WTC11 (cell line): ENCODE results near the gene SNAI1. TPM values are rescaled to one million over a fixed set of nuclear protein-coding genes. Genes with fewer than 3 reads are reported as not detected.

ENCODE experiments used
- ATAC-seq: fragments of 200-7000 bp; cut with Tn5 transposase; 2 replicates; pipeline ENCODE4 v1.10.0; 2021; ENCODE audit warnings: mild to moderate bottlenecking, moderate library complexity
- CTCF ChIA-PET: fragments of 300-600 bp; sonication (Branson Sonifier 250); formaldehyde crosslinking; loops from one replicate; lab custom pipeline; 2021; ENCODE audit warnings: antibody characterized with exemption; lab: Charles Lee
- POLR2A ChIA-PET: fragments of 350-600 bp; sonication (Branson Sonifier 250); formaldehyde crosslinking; loops from one replicate; lab custom pipeline; 2021; ENCODE audit warnings: antibody characterized with exemption; lab: Charles Lee
- DNase-seq: peaks from one replicate; pipeline ENCODE4 v3.0.0; 2021; ENCODE audit warnings: low spot score
- H3K27ac Mint-ChIP-seq: 2 replicates; pipeline ENCODE4 v1.8.0; 2021; ENCODE audit warnings: mixed read lengths
- H3K27me3 Mint-ChIP-seq: 2 replicates; pipeline ENCODE4 v1.8.0; 2021; ENCODE audit warnings: low read depth, mild to moderate bottlenecking, moderate library complexity, mixed read lengths
- H3K36me3 Mint-ChIP-seq: 2 replicates; pipeline ENCODE4 v1.8.0; 2021; ENCODE audit warnings: mixed read lengths
- H3K4me1 Mint-ChIP-seq: 2 replicates; pipeline ENCODE4 v1.8.0; 2022; ENCODE audit warnings: mixed read lengths
- H3K4me3 Mint-ChIP-seq: 2 replicates; pipeline ENCODE4 v1.8.0; 2021; ENCODE audit warnings: mild to moderate bottlenecking, moderate library complexity, mixed read lengths
- H3K9me3 Mint-ChIP-seq: 2 replicates; pipeline ENCODE4 v1.8.0; 2021; ENCODE audit warnings: mixed read lengths
- FOXJ3 ChIP-seq: sonication (generic); formaldehyde crosslinking; IDR thresholded peaks from 2 replicates; pipeline ENCODE4 v1.9.0; 2021; ENCODE audit warnings: missing genetic modification reagents, mild to moderate bottlenecking, borderline replicate concordance
- GTF2I ChIP-seq: fragments of 250-450 bp; sonication (Bioruptor Pico); conservative IDR thresholded peaks from 2 replicates; pipeline ENCODE4 v1.4.0; 2021; ENCODE audit warnings: mild to moderate bottlenecking
- MXD4 ChIP-seq: fragments of 250-450 bp; sonication (Bioruptor Pico); IDR thresholded peaks from 2 replicates; pipeline ENCODE4 v1.8.0; 2021; ENCODE audit warnings: mild to moderate bottlenecking, moderate library complexity, borderline replicate concordance
- NR1H2 ChIP-seq: sonication (generic); formaldehyde crosslinking; IDR thresholded peaks from 2 replicates; pipeline ENCODE4 v1.9.0; 2021; ENCODE audit warnings: mild to moderate bottlenecking, moderate library complexity, missing genetic modification reagents
- TEAD1 ChIP-seq: sonication (generic); formaldehyde crosslinking; IDR thresholded peaks from 2 replicates; pipeline ENCODE4 v1.8.0; 2022; ENCODE audit warnings: mild to moderate bottlenecking, missing genetic modification reagents
- total RNA-seq: library from RNA; stranded (reverse); gene quantifications from 3 replicates; pipeline ENCODE4 v1.2.3, GENCODE V29; 2021
- TF ChIP-seq, protein P1 (sequence below): sonication (generic); formaldehyde crosslinking; IDR thresholded peaks from 2 replicates; pipeline ENCODE4 v1.8.1; 2022; ENCODE audit warnings: low read depth, mild to moderate bottlenecking, moderate library complexity, missing genetic modification reagents, borderline replicate concordance
- TF ChIP-seq, protein P2 (sequence below): sonication (generic); formaldehyde crosslinking; IDR thresholded peaks from 2 replicates; pipeline ENCODE4 v1.8.0; 2023; ENCODE audit warnings: missing genetic modification reagents, mild to moderate bottlenecking, borderline replicate concordance
- TF ChIP-seq, protein P3 (sequence below): sonication (generic); formaldehyde crosslinking; IDR thresholded peaks from 2 replicates; pipeline ENCODE4 v1.8.1; 2023; ENCODE audit warnings: mild to moderate bottlenecking, missing genetic modification reagents
- TF ChIP-seq, protein P4 (sequence below): sonication (generic); formaldehyde crosslinking; IDR thresholded peaks from 2 replicates; pipeline ENCODE4 v1.8.1; 2023; ENCODE audit warnings: mild to moderate bottlenecking, moderate library complexity, missing genetic modification reagents

SNAI1 gene
- total RNA-seq, 1 experiment from 2014 or later: 7.9 TPM

DNA sequence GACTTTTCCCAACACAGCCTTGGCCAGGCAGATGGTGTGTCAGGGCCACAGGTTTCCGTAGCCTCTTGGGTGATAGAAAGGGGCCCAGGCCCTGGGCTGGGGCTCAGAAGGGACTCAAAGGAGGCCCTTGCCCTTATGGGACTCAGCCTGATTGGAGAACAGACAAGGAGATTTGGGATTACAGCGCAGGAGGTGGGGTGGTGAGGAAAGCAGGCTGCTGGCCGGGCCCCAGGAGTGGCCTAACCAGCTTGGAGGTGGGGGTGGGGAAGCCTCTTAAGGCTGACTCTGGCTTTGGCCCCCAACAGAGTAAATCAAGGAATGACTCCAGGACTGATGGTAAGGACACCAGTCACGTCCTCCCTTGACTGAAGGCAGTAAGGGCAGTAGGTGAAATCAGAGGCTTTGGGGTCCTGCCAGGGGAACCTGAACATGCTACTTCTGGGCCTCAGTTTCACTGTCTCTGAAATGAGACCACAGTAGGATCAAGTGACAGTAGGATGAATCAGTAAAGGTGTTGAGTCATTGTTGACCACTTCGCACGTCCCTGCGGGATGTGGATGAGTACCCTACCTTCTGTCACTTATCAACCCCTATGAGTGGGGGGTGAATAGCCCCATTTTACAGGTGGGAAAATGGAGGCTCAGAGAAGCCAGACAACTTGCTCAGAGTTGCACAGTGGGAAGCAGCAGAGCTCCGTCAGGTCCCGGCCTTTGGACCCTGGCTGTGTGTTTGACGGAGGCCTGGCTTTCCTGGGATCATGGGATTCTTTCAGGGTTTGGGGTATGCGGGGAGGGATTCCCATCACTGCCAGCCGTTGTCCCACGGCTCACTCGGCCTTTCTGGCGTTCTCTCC is 4.5 kb downstream of the SNAI1 start:
- Mint-ChIP-seq H3K27me3 (peaks cover 5% of the 10 kb centered on the region), H3K4me3 (no peak overlapping the region), H3K4me1 (peaks cover 87% of the 10 kb centered on the region), H3K9me3 (no peaks in the 10 kb centered on the region), H3K36me3 (peaks cover 5% of the 10 kb centered on the region; the same call in 1 of the 2 replicates), H3K27ac (no peak overlapping the region; the same call in 1 of the 2 replicates)
- no peak for ATAC-seq
- ChIA-PET POLR2A (interaction anchor here (0.5 to 0.6 kb wide), 3 partner anchors 9 to 324 kb away, joined by 3 read pairs; no protein-coding TSS in a partner anchor), CTCF (interaction anchor here (0.7 to 4.3 kb wide), 3 partner anchors 7 to 491 kb away, joined by 3 to 44 read pairs (median 39); no protein-coding TSS in a partner anchor)
- TF ChIP-seq, protein P1, sequence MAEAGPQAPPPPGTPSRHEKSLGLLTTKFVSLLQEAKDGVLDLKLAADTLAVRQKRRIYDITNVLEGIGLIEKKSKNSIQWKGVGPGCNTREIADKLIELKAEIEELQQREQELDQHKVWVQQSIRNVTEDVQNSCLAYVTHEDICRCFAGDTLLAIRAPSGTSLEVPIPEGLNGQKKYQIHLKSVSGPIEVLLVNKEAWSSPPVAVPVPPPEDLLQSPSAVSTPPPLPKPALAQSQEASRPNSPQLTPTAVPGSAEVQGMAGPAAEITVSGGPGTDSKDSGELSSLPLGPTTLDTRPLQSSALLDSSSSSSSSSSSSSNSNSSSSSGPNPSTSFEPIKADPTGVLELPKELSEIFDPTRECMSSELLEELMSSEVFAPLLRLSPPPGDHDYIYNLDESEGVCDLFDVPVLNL: no peak
- TF ChIP-seq GTF2I (CRISPR knock-in tag): peak; percentile 86
- DNase-seq: no peak

DNA sequence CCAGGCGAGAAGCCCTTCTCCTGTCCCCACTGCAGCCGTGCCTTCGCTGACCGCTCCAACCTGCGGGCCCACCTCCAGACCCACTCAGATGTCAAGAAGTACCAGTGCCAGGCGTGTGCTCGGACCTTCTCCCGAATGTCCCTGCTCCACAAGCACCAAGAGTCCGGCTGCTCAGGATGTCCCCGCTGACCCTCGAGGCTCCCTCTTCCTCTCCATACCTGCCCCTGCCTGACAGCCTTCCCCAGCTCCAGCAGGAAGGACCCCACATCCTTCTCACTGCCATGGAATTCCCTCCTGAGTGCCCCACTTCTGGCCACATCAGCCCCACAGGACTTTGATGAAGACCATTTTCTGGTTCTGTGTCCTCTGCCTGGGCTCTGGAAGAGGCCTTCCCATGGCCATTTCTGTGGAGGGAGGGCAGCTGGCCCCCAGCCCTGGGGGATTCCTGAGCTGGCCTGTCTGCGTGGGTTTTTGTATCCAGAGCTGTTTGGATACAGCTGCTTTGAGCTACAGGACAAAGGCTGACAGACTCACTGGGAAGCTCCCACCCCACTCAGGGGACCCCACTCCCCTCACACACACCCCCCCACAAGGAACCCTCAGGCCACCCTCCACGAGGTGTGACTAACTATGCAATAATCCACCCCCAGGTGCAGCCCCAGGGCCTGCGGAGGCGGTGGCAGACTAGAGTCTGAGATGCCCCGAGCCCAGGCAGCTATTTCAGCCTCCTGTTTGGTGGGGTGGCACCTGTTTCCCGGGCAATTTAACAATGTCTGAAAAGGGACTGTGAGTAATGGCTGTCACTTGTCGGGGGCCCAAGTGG is 5.3 kb downstream of the SNAI1 start:
- peaks cover 5% of the 10 kb centered on the region; the same call in 1 of the 2 replicates for H3K36me3 Mint-ChIP-seq
- H3K4me1 Mint-ChIP-seq: peaks cover 87% of the 10 kb centered on the region
- H3K27me3 Mint-ChIP-seq: peaks cover 3% of the 10 kb centered on the region
- CTCF ChIA-PET: interaction anchor here (0.5 to 4.3 kb wide), 4 partner anchors 8 to 627 kb away, joined by 3 to 44 read pairs (median 23); no protein-coding TSS in a partner anchor
- no peak for DNase-seq
- no peaks in the 10 kb centered on the region for H3K9me3 Mint-ChIP-seq
- TF ChIP-seq TEAD1: no peak
- TF ChIP-seq NR1H2: no peak
- TF ChIP-seq, protein P2, sequence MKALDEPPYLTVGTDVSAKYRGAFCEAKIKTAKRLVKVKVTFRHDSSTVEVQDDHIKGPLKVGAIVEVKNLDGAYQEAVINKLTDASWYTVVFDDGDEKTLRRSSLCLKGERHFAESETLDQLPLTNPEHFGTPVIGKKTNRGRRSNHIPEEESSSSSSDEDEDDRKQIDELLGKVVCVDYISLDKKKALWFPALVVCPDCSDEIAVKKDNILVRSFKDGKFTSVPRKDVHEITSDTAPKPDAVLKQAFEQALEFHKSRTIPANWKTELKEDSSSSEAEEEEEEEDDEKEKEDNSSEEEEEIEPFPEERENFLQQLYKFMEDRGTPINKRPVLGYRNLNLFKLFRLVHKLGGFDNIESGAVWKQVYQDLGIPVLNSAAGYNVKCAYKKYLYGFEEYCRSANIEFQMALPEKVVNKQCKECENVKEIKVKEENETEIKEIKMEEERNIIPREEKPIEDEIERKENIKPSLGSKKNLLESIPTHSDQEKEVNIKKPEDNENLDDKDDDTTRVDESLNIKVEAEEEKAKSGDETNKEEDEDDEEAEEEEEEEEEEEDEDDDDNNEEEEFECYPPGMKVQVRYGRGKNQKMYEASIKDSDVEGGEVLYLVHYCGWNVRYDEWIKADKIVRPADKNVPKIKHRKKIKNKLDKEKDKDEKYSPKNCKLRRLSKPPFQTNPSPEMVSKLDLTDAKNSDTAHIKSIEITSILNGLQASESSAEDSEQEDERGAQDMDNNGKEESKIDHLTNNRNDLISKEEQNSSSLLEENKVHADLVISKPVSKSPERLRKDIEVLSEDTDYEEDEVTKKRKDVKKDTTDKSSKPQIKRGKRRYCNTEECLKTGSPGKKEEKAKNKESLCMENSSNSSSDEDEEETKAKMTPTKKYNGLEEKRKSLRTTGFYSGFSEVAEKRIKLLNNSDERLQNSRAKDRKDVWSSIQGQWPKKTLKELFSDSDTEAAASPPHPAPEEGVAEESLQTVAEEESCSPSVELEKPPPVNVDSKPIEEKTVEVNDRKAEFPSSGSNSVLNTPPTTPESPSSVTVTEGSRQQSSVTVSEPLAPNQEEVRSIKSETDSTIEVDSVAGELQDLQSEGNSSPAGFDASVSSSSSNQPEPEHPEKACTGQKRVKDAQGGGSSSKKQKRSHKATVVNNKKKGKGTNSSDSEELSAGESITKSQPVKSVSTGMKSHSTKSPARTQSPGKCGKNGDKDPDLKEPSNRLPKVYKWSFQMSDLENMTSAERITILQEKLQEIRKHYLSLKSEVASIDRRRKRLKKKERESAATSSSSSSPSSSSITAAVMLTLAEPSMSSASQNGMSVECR (CRISPR knock-in tag): no peak
- TF ChIP-seq, protein P3, sequence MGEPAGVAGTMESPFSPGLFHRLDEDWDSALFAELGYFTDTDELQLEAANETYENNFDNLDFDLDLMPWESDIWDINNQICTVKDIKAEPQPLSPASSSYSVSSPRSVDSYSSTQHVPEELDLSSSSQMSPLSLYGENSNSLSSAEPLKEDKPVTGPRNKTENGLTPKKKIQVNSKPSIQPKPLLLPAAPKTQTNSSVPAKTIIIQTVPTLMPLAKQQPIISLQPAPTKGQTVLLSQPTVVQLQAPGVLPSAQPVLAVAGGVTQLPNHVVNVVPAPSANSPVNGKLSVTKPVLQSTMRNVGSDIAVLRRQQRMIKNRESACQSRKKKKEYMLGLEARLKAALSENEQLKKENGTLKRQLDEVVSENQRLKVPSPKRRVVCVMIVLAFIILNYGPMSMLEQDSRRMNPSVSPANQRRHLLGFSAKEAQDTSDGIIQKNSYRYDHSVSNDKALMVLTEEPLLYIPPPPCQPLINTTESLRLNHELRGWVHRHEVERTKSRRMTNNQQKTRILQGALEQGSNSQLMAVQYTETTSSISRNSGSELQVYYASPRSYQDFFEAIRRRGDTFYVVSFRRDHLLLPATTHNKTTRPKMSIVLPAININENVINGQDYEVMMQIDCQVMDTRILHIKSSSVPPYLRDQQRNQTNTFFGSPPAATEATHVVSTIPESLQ (CRISPR knock-in tag): no peak
- TF ChIP-seq, protein P4, sequence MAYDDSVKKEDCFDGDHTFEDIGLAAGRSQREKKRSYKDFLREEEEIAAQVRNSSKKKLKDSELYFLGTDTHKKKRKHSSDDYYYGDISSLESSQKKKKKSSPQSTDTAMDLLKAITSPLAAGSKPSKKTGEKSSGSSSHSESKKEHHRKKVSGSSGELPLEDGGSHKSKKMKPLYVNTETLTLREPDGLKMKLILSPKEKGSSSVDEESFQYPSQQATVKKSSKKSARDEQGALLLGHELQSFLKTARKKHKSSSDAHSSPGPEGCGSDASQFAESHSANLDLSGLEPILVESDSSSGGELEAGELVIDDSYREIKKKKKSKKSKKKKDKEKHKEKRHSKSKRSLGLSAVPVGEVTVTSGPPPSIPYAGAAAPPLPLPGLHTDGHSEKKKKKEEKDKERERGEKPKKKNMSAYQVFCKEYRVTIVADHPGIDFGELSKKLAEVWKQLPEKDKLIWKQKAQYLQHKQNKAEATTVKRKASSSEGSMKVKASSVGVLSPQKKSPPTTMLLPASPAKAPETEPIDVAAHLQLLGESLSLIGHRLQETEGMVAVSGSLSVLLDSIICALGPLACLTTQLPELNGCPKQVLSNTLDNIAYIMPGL: no peak
- no peak for TF ChIP-seq MXD4
- no peak for TF ChIP-seq FOXJ3
- no peak overlapping the region for H3K4me3 Mint-ChIP-seq
- POLR2A ChIA-PET: interaction anchor here (0.7 to 1.3 kb wide), 3 partner anchors 21 to 178 kb away, joined by 3 to 4 read pairs (median 4); no protein-coding TSS in a partner anchor
- ATAC-seq: no peak
- no peak overlapping the region for H3K27ac Mint-ChIP-seq
